DMS79 (cell line): ENCODE measurements around the gene AREG.
A peak's percentile ranks its signal among the peaks of the same experiment; 100 is the strongest.
"Not testable (repeated sequence)": the region's sequence is repeated elsewhere in the genome, so short reads cannot be mapped to it uniquely, and the experiment has no call there.

Experiments
- DNase-seq: peaks from one replicate; lab custom pipeline; 2025; lab: John Stamatoyannopoulos, UW

AREG gene

DNA sequence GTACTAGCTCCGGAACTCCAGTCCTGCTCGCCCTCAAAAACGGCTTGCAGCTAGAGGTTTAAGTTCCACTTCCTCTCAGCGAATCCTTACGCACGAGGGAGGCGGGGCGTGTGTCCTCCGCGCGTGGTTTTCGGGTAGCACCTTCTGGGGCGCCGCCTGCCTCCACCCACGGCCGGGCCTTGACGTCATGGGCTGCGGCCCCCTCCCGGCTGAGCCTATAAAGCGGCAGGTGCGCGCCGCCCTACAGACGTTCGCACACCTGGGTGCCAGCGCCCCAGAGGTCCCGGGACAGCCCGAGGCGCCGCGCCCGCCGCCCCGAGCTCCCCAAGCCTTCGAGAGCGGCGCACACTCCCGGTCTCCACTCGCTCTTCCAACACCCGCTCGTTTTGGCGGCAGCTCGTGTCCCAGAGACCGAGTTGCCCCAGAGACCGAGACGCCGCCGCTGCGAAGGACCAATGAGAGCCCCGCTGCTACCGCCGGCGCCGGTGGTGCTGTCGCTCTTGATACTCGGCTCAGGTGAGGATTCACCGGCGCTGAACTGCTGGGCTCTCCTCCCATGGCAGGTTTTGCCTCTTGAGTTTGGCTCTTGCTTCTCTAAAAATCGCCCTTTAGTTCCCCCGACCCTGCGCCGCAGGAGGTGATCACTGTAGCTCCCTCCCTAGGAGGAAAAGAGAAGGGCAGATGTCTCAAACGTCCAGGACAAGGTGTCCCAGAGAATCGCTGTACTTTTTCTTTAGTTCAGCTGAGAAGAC lies at the start of gene AREG:
Gene AREG (plus strand): TSS at position 246 of the 752 bp plus-strand sequence. CDS start 210 bp downstream, at position 456.
- DNase-seq = peak; percentile 38

GRCh38 chr4:74395633-74396032 lies 49.3 kb upstream of the AREG start:
- no peak for DNase-seq

DNA sequence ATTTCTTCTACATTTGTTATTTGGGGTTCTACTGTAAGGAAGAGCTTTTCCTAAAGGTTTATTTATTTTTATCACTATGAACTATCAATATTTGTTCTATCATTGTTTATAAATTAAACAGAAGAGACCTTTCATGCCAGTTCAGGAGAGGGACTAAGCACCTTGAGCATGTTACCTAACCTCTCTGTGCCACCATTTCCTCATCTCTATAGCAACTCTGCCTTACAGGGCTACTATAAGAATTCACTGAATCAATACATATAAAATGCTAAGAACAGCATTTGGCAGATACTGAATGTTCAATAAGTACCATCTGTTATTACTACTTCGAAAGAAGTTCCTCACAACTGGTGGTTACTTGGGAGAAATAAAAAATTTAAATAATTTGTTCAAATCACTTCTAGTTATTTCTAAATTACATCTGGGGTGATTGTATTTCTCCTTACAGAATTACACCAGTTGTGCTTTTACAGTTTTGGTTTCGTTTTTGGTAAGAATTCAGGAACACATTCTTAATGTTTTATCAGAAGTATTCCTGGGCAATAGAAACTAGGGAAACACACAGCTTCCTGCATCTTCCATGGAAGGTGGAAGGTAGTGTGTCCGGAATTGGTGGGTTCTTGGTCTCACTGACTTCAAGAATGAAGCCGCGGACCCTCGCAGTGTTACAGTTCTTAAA lies 47.0 kb upstream of the AREG start:
- DNase-seq = no peak

- DNase-seq = not testable (repeated sequence)
Observed at GRCh38 chr4:74398894-74399589, 45.9 kb upstream of the AREG start.

DNA sequence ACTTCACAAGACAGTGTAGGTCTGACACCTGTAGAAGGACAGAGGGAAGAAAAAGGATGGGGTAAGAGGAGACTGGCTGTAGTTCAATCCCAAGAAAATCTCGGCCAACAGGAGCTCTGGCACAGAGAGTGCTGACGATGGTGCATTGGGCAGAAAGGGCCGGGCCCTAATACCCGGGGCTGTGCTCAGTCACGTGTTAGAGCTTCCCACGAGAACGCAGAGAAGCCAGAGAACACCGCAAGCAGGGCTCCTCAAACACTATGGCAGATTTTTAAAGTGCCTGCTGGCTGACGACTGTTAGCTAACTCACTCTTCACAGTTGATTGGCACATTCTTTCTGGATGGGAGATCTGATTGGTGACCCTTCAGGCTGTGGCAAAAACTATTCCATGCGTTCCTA lies 44.5 kb upstream of the AREG start:
- DNase-seq = no peak

GRCh38 chr4:74402692-74403456 lies 42.1 kb upstream of the AREG start:
- DNase-seq = no peak

GRCh38 chr4:74407891-74408290 lies 37.0 kb upstream of the AREG start:
- DNase-seq = no peak

GRCh38 chr4:74408639-74409038 lies 36.3 kb upstream of the AREG start:
- no peak for DNase-seq

DNA sequence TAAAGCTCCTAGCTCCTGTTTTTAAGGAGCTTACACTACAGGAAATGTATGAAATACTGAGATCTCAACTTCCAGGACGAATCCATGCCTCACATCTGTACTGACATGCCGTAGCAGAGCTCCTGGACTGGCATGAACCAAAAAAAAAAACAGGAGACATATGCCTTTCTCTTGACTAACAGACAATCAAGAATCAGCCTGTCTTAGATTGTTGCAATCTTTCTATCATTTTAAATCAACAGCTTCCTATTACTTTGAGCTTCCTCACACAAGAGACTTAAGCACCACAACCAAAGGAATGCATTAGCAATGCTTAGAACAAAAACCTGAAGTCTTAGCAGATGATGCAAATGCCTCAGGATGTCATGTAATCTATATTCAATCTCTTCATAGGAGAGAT lies 34.7 kb upstream of the AREG start:
- DNase-seq = no peak

DNA sequence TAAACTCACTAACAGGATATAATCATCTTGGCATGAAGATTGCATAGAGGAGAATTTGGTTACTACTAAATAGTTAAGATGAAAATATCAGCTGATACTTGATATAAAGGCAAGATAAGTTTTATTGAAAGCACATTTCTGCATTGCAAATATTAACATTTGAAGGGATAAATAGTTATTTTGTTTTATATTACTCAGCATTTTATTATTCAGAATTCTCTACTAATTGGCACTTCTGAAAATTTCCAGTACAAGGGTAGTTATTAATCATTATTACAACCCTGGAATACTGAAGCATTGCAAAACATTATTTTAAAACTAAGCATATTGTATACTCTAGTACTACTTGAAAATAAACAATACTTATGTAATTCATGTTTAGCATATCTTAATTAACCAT lies 32.7 kb upstream of the AREG start:
- no peak for DNase-seq

DNA sequence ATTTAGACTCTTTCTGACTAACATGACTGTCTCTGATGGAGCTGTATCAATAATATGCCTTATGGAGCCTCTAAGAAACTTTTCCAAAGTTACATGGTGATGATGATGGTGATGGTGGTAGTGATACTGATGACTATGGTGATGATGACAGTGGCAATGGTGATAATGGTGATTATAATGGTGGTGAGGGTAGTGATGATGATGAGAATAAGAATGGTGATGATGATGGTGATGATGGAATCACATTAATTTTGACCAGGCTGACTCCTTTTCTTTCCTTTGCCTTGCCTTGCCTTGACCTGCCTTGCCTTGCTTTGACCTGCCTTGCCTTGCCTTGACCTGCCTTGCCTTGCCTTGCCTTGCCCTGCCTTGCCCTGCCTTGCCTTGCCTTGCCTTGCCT lies 31.7 kb upstream of the AREG start:
- no peak for DNase-seq

GRCh38 chr4:74414149-74414809 lies 30.7 kb upstream of the AREG start:
- no peak for DNase-seq

GRCh38 chr4:74415602-74416300 lies 29.2 kb upstream of the AREG start:
- DNase-seq = no peak

GRCh38 chr4:74418063-74418670 lies 26.8 kb upstream of the AREG start:
- DNase-seq = no peak

- no peak for DNase-seq
Observed at GRCh38 chr4:74420863-74421262, 24.1 kb upstream of the AREG start.

GRCh38 chr4:74423104-74423503 lies 21.8 kb upstream of the AREG start:
- DNase-seq = no peak

- DNase-seq = no peak
Observed at GRCh38 chr4:74424111-74424510, 20.8 kb upstream of the AREG start.

- no peak for DNase-seq
Observed at GRCh38 chr4:74426101-74426500, 18.8 kb upstream of the AREG start.

DNA sequence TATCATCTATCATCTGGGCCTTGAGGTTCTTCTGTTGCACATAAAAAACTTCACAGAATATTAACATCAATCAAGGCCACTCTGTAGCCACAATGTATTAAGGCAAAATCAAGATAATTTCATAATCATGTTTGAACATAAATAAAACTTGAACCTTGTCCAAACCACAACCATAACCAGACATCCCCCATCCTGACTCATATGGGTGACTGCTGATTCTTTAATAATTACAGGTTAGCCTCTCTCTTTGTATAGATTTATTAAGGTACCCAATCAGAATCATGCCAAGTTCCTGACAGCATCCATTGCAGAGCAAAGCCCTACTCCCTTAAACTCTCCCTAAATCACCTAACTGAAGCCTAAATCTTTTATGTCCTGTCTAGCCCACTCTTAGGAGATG lies 16.7 kb upstream of the AREG start:
- no peak for DNase-seq

- DNase-seq = no peak
Observed at GRCh38 chr4:74431113-74431826, 13.7 kb upstream of the AREG start.
